Measurements from ENCODE around the gene CCDC93.

- TF ChIP-seq CTCF (IDR thresholded peaks at IDR 0.05) = no peak
- TF ChIP-seq EP300 (IDR thresholded peaks at IDR 0.05) = no peak
Observed at GRCh38 chr2:118029025-118029424, 15.2 kb upstream of the CCDC93 start.

Measured in ovary (tissue), 3 donors.